ENCODE data around the gene HSPA12B.

- no peak for TF ChIP-seq POU6F1 (CRISPR knock-in tag; IDR thresholded peaks at IDR 0.05; ENCODE audit: borderline replicate concordance, low read depth)
- TF ChIP-seq TOX (CRISPR knock-in tag; IDR thresholded peaks at IDR 0.05; ENCODE audit: borderline replicate concordance): no peak
- TF ChIP-seq CREB5 (CRISPR knock-in tag; IDR thresholded peaks at IDR 0.05; ENCODE audit: low read depth): no peak
- TF ChIP-seq ZNF70 (CRISPR knock-in tag; IDR thresholded peaks at IDR 0.05): no peak
- TF ChIP-seq ZC3H10 (CRISPR knock-in tag; IDR thresholded peaks at IDR 0.05): no peak
- TF ChIP-seq SNAI2 (CRISPR knock-in tag; IDR thresholded peaks at IDR 0.05): no peak
- no peak for TF ChIP-seq ZFP30 (CRISPR knock-in tag; IDR thresholded peaks at IDR 0.05)
- TF ChIP-seq ESRRG (CRISPR knock-in tag; IDR thresholded peaks at IDR 0.05): no peak
- no peak for TF ChIP-seq ARNTL (CRISPR knock-in tag; IDR thresholded peaks at IDR 0.05; ENCODE audit: borderline replicate concordance, low read depth)
- TF ChIP-seq PATZ1 (CRISPR knock-in tag; IDR thresholded peaks at IDR 0.05; ENCODE audit: borderline replicate concordance): no peak
- no peak for TF ChIP-seq CSDC2 (CRISPR knock-in tag; IDR thresholded peaks at IDR 0.05)
- TF ChIP-seq TCF4 (CRISPR knock-in tag; IDR thresholded peaks at IDR 0.05; ENCODE audit: borderline replicate concordance): no peak
Observed at GRCh38 chr20:3758566-3758965, 26.1 kb downstream of the HSPA12B start.

Data from SK-N-SH treated with all-trans-retinoic acid at 6 μM for 48 hours (cell line).